ENCODE data around the gene ASB2. TPM values are rescaled to one million over a fixed set of nuclear protein-coding genes. Genes with fewer than 3 reads are reported as not detected.

ASB2 gene, protein sequence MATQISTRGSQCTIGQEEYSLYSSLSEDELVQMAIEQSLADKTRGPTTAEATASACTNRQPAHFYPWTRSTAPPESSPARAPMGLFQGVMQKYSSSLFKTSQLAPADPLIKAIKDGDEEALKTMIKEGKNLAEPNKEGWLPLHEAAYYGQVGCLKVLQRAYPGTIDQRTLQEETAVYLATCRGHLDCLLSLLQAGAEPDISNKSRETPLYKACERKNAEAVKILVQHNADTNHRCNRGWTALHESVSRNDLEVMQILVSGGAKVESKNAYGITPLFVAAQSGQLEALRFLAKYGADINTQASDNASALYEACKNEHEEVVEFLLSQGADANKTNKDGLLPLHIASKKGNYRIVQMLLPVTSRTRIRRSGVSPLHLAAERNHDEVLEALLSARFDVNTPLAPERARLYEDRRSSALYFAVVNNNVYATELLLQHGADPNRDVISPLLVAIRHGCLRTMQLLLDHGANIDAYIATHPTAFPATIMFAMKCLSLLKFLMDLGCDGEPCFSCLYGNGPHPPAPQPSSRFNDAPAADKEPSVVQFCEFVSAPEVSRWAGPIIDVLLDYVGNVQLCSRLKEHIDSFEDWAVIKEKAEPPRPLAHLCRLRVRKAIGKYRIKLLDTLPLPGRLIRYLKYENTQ
- total RNA-seq = 0.58 TPM in 1 of 2 replicates, not detected in the other

DNA sequence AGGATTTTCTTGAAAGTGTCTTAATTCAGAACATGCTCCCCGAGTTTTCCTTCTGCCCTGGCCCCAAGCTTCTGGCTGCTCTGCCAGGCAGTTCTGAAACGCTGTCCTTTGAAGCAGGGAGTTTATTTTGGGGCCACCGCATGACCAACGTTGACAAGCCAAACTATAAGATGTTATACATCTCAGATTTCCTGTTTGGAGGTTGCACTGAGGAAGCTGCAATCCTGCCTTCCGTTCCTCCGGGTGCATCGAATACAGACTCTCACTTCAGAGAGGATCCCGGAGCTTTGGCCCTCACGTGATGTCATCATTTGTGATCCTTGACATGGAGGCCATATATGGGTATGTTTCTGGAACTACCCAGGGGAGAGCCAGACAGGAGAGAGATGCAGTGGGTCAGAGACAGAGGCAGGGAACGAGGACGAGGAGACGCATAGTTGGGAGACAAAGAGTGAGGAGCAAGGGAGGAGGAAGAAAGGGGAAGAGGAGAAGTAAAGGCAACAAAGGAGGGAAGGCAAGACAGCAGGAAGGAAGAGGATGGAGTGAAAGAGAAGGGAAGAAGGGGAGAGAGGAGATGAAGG, at the start of gene ASB2:
Gene ASB2 (minus strand): TSS at position 94 of the 581 bp plus-strand sequence. CDS start 12,031 bp downstream, outside the sequence.

DNA sequence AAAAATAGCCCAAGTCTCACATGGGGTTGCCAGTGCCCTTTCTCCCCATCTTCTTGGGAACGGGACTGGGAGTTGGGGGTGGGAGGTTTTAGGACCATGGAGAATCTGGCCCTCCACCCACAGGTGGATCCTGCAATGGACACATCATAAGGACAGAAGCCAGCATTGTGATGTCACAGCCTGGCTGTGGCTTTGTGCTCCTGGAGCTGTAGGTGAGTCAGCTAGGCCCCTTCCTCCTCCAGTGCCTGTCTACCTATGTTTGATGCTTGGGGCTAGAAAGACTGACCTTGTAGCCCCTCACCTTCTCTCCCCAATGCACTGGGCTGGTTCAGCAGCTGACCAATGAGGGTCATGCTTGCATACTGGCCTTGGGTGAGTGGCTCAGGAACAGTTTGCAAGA, 20.7 kb upstream of the ASB2 start, which contains the start of gene CCDC197:
Gene CCDC197 (plus strand): TSS at position 220 of the 400 bp plus-strand sequence. CDS start 831 bp downstream, outside the sequence.

DNA sequence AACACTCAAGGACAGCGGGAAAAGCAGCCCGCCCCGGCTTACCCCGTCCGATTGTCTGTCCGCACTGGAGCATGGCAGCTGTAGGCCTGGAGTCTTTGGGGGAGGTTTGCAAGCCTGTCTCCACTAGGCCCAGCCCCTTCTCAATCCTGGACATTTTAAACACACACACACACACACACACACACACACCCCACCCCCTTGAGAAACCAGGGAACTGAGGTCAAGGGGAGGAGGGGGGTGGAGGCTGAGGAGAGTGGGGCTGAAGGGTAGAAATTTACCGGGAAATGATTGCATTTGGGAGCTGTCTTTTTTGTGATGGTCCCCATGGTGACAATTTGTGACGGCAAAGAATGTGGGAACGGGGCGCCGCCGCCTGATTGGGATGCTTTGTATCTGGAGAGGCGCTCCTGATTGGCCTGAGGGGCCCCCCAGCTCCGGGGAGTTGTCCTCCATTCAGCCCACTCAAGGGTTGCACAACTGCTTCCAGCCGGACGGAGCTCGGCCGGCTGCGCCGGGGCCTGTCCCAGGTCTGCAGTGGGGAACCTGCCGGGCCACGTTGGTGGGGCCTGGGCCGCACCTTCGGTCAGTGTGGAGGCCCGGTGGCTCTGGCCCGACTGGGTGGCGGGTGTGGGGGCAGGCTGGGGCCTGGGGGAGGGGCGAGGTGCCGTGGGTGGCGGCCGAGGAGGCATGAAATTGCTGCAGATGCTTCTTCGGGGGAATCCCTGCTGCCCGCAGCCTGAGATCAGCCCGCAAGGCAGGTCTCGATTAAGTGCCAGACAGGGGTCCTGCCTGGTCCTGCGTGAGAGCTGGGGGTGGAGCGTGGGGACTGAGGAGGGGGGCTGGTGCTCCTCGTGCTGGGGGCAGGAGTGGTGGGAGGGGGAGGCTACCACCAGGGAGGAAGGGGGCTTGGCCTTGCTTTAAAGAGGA, 49.2 kb downstream of the ASB2 start, which contains the start of gene FAM181A:
Gene FAM181A (plus strand): TSS at position 472 of the 927 bp plus-strand sequence. CDS start 942 bp downstream, outside the sequence.

Other genes with a start within 250 kb of the ASB2 start
- not detected in 2 replicates for gene PRIMA1, start 188.1 kb downstream of the ASB2 start, total RNA-seq
- gene FAM181A, start 49.2 kb downstream of the ASB2 start, total RNA-seq = not detected in 2 replicates
- not detected in 2 replicates for gene CCDC197, start 20.7 kb upstream of the ASB2 start, total RNA-seq
- 1.6 and 4.0 TPM in 2 replicates for gene OTUB2, start 49.8 kb upstream of the ASB2 start, total RNA-seq
- 89.9 and 94.8 TPM in 2 replicates for gene DDX24, start 104.6 kb upstream of the ASB2 start, total RNA-seq
- gene IFI27L1, start 104.7 kb upstream of the ASB2 start, total RNA-seq = 37.2 and 59.4 TPM in 2 replicates
- 0.58 and 1.4 TPM in 2 replicates for gene IFI27, start 134.2 kb upstream of the ASB2 start, total RNA-seq
- gene IFI27L2, start 153.0 kb upstream of the ASB2 start, total RNA-seq = 144 and 259 TPM in 2 replicates
- gene PPP4R4, start 197.8 kb upstream of the ASB2 start, total RNA-seq = under 0.01 TPM in 1 of 2 replicates, not detected in the other